ENCODE results near the gene VTI1A. TPM values are rescaled to one million over a fixed set of nuclear protein-coding genes. Genes with fewer than 3 reads are reported as not detected.

Gene VTI1A
- total and polyA plus RNA-seq, 2 of the 13 experiments (the other 11 are each of a cell fraction or from before 2014, with no cell fraction given), result 11.7 to 32.7 TPM

GRCh38 chr10:112460366-112460765 is 13.4 kb downstream of the VTI1A start:
- BruUV-seq (replicated peaks), result no TSS peak
- H4K20me1 ChIP-seq (ENCODE audit: insufficient read depth, low read length), result no peaks in the 10 kb centered on the region
- intact Hi-C loops (cut with micrococcal nuclease; ENCODE audit: unreplicated experiment), result no loop called here
- no peak overlapping the region for H3K9ac ChIP-seq (ENCODE audit: insufficient read depth, low read depth, low read length)
- H3K9me3 ChIP-seq (ENCODE audit: low read length), result no peaks in the 10 kb centered on the region
- no peak overlapping the region for H3K4me3 ChIP-seq (replicated peaks in 1 of 3; ENCODE audit: insufficient read depth in 1 of 3, low read depth in 2 of 3, low read length in 3 of 3)
- no peak for DNase-seq (ENCODE audit: low spot score)
- WGBS (ENCODE audit: low lambda C conversion rate), result 100% methylated on average over 2 of the region's 2 CpGs
- ChIA-PET POLR2A (no interaction called here), CTCF (ENCODE audit: low intra/inter-chr PET ratio, low total read pairs) (no interaction called here)
- ATAC-seq, result no peak
- no peaks in the 10 kb centered on the region for H3K27me3 ChIP-seq (ENCODE audit: control insufficient read depth in 1 of 2, insufficient read depth in 2 of 2, low read length in 2 of 2)
- H3K4me2 ChIP-seq (ENCODE audit: low read depth, low read length), result no peak overlapping the region
- H3K27ac ChIP-seq (ENCODE audit: extremely low read length, insufficient read depth, low read length), result no peak overlapping the region
- no peak overlapping the region for H2AFZ ChIP-seq (ENCODE audit: low read length)
- no peaks in the 10 kb centered on the region for H3K4me1 ChIP-seq (ENCODE audit: insufficient read depth, low read length)
- FAIRE-seq, result no peak
- in situ Hi-C loops (cut with HindIII; ENCODE audit: extremely low pct_ligation_motif_present, low pct_unique_long_range_greater_than_20kb), result no loop called here
- TF ChIP-seq THYN1 (CRISPR knock-in tag; IDR thresholded peaks at IDR 0.05; ENCODE audit: borderline replicate concordance, low read depth) (no peak), SP140L (CRISPR knock-in tag; IDR thresholded peaks at IDR 0.05; ENCODE audit: borderline replicate concordance) (no peak), SMARCC2 (IDR thresholded peaks at IDR 0.05) (no peak), ZFP82 (CRISPR knock-in tag; IDR thresholded peaks at IDR 0.05; ENCODE audit: borderline replicate concordance) (no peak), ZNF251 (CRISPR knock-in tag; IDR thresholded peaks at IDR 0.05) (no peak), TRIM22 (IDR thresholded peaks at IDR 0.05) (no peak), ZNF451 (CRISPR knock-in tag; IDR thresholded peaks at IDR 0.05) (no peak), ZNF292 (CRISPR knock-in tag; IDR thresholded peaks at IDR 0.05; ENCODE audit: borderline replicate concordance, low read depth) (no peak), ZNF230 (CRISPR knock-in tag; IDR thresholded peaks at IDR 0.05) (no peak), ARNT2 (CRISPR knock-in tag; IDR thresholded peaks at IDR 0.05; ENCODE audit: low read depth) (no peak), ZNF484 (CRISPR knock-in tag; IDR thresholded peaks at IDR 0.05; ENCODE audit: borderline replicate concordance, low read depth) (no peak), HOXA7 (CRISPR knock-in tag; IDR thresholded peaks at IDR 0.05) (no peak), CREB3 (CRISPR knock-in tag; IDR thresholded peaks at IDR 0.05) (no peak)
- TF ChIP-seq, protein P1, sequence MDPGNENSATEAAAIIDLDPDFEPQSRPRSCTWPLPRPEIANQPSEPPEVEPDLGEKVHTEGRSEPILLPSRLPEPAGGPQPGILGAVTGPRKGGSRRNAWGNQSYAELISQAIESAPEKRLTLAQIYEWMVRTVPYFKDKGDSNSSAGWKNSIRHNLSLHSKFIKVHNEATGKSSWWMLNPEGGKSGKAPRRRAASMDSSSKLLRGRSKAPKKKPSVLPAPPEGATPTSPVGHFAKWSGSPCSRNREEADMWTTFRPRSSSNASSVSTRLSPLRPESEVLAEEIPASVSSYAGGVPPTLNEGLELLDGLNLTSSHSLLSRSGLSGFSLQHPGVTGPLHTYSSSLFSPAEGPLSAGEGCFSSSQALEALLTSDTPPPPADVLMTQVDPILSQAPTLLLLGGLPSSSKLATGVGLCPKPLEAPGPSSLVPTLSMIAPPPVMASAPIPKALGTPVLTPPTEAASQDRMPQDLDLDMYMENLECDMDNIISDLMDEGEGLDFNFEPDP (CRISPR knock-in tag; conservative IDR thresholded peaks at IDR 0.05), result no peak
- peaks cover 2 to 20% of the 10 kb centered on the region in 2 experiments; a peak in 4 of 5 replicates for H3K36me3 ChIP-seq (replicated peaks in 1 of 2; ENCODE audit: control insufficient read depth in 1 of 2, insufficient read depth in 2 of 2, low read length in 2 of 2)
- H3K79me2 ChIP-seq (ENCODE audit: insufficient read depth, low read length), result no peaks in the 10 kb centered on the region

Measured in HepG2 (cell line).